CD1c-positive myeloid dendritic cell (primary cell): ENCODE measurements around the gene CDK1.

Experiments used
- DNase-seq: peaks from one replicate; pipeline ENCODE4 v3.0.0-alpha.2; 2016; ENCODE audit errors: extremely low spot score

The CDK1 gene

GRCh38 chr10:60778214-60778970 is at the start of gene CDK1:
Gene CDK1 (plus strand): TSS chr10:60778478. CDS start chr10:60780166, 1,688 bp downstream.
- peak; percentile 98 for DNase-seq

DNA sequence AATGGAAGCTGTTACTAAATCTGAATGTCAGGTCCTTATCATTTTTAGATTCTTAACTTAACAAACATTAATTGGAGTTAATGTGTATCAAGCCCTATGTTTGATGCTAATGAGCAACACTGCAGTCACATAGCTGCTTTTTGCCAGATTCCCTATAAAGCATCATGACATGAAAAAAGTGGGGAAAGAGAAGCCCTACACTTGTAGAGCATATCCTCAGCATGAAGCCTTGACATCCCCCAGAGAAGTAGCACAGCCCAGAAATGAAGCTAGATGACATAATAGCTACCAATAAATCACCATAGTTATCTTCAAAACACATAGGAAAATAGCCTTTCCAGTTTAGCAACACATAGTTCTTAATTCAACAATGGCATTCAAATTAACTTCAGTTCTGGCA is 49.2 kb upstream of the CDK1 start:
- DNase-seq, result no peak

DNA sequence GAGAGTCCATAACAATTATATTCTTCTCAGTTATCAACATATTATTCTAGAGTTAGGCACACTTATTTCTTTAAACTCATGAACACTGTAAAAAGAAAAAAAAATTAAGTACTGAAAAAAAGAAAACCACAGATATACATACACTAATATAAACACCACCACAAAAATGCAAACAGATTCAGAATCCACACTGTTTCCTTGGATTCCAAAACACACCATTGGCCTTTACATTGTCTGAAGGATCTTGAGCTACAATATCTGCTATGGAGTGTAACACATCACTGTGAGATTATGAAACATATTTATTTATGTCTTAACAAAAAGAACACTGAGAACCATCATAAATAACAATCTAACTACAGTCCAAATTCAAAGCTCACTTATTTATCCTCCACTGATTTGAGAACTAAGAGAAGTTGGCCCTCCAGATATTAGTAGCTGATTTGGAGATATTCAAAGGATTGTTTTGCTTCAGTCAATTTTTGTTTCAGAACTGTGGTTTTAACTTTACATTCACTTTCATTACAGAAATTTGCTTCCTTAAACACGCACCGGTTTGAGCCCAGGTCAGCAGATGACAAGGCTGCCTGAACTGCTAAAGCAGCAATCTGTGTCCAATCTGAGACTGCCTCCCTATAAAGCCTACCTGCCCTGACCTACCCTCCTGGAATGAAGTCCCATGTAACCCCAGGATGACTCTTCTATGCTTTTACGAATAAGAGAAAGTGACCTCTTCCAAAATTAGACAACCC is 47.0 kb upstream of the CDK1 start:
- peak; percentile 13 for DNase-seq

- DNase-seq, result peak; percentile 24
Measured at GRCh38 chr10:60732198-60732806, 46.0 kb upstream of the CDK1 start.

DNA sequence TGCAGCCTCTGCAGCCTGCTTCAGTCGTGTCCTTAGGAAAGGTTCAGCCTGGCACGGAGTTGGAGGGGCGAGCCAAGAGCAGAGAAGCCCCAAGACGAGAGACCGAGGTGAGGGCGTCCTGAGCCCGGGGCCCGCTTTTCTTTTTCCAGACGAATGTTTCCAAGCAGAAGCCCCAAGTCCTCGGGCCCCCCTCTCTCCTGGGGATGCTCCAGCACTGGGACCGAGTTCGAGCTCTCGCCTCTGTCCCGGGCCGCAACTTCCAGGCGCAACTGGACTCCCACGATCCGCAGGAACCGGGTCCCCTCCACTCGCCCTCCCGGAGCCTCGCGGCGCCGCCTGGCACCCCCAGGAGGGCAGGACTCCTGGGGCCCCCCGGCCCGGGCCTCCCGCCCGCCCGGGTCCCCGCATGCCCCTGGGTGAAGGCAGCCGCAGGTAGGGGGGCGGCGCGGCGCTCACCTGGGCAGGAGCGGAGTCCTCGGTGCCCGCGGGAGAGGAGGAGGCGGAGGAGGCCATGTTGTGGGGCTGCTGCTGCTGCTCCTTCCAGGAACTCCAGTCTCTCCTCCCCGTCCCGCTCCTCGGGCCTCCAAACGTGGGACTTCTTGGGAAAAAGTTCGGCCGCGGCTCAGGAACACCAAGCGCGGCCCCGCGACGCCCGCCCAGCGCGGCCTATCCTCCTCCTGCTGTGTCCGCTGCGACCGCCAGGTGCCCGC is 45.3 kb upstream of the CDK1 start:
- no peak for DNase-seq

DNA sequence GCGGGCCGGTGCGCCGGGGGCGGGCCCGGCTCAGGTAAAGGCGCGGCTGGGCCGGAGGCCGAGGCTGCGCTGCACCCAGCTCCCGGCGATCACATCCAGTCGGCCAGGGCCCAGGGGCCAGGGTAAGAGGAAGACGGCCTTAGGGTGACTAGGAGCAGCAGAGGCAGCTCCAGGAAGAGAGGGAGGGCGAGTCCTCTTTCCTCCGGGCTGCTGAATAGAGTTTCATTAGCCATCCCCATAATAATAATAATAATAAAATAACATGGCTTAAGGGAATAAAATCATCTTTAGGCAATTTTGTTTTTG is 44.8 kb upstream of the CDK1 start:
- DNase-seq, result peak; percentile 26

- no peak for DNase-seq
Measured at GRCh38 chr10:60733826-60734225, 44.5 kb upstream of the CDK1 start.

DNA sequence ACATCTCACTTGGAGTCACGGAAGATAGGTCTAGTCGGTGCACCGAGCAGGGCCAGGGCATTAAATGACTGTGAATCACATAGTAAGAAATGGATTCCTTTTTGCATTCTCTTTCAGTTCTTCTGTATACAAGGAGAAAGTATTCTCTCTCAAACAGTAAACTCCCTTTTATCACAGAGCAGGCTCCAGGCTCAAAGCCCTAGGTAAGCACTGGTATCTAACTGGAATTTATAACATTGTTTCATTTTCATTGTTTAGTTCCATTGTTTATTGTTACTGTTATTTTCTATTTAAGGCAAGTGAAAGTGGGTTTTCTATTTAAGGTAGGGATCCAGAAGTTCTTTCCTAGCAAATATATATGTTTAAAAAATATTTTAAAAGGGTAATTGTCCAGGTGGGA is 44.1 kb upstream of the CDK1 start:
- DNase-seq, result no peak

DNA sequence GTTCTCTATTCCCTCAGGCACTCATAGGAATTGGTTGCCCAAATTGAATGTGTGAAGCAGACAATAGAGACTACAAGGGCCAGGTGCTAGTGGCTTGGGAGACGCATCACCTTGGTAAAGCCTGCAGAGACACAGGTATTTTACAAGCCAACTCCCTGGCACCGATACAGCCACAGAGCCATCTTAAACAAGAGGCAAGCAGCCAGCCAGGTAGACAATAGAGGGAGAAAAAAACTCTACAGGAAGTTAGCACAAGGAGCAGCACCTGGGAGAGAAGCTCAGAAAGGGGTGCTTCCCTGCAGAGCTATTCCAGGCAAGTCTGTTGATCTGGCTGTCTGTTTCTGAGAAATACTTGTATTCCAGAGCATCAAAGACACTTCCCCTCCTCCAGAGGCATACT is 43.0 kb upstream of the CDK1 start:
- DNase-seq, result no peak

GRCh38 chr10:60737242-60737641 is 41.0 kb upstream of the CDK1 start:
- DNase-seq, result no peak

DNA sequence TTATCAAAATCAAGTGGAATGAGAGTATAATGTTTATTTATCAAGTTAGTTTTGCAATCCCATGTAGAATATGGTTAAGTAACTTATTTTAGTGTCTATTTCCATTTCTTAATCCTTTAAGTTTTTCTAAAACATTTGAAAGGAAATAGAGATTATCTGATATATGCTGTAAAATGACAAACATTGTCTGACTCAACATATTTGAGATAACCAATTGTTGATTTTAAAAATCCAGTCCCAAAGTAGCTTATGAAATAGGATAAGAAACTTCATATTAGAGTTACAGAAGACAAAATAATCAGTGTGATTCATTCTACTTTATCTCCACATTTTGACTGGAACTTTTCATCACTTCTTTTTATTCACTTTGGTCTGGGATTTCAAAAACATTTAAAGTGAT is 38.7 kb upstream of the CDK1 start:
- DNase-seq, result no peak

- no peak for DNase-seq
Measured at GRCh38 chr10:60742512-60742911, 35.8 kb upstream of the CDK1 start.

DNA sequence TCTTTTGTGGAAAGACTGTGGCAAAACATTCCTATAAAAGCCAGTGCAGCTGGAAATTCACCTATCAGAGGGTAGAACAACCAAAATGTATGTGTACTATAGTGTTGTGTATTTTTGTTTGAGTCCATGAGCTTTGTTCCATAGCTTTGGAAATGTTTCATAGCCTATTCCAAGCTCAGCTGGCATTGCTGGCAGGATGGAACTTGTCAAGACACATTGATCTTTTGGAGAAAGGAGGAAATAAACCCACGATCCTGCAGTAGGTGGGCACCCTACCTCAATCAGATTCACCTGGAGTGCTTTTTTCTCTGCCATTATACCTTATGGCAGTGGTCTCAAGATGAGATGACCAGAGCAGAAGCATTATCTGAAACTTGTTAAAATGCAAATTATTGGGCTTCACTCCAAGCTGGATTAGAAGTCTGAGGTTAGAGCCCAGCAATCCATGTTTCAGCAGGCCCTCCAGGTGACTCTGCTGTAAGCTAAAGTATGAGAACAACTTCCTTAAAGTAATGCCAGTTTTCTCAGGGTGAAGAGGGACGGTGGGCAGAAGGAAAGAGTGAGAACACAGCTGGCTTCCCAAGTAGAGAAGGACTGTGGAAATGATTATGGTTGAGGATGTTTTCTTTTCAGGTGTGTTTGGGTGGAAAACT is 30.3 kb upstream of the CDK1 start:
- no peak for DNase-seq

DNA sequence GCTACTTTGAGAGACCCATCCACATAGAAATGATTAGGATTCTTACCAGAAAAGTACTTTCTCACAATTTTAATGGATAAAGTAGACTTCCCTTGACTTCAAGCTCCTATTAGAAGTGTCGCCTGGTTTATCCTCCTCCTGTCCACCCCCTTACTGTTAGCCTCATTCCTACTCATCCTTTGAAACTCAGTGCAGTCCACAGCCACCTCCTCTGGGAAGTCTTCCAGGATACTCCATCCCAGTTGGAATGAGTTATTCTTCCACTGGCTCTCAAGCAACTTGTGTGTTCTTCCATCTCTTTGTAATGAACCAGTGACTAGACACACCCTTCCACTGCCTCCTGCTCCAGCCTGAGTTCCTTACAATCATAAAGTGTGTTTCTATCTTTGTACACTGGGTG is 25.1 kb upstream of the CDK1 start:
- no peak for DNase-seq

DNA sequence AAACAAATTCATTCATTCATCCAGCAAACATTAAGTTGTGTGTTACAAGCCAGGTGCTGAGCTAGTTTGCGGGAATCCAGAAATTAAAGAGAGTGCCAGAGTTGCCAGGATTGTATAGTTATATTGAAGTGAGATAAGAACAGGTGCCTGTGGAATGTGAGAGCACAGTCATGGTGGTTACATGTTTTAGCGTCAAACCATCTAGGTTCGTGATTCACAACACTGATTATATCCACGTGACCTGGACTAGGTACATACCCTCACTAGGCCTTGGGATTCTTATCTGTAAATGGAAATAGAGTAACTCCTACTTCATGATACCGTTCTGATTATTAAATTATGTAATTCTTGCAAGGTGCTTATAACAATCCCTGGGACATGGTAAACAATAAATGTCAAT is 24.5 kb upstream of the CDK1 start:
- DNase-seq, result no peak

- no peak for DNase-seq
Measured at GRCh38 chr10:60757420-60757895, 20.8 kb upstream of the CDK1 start.

DNA sequence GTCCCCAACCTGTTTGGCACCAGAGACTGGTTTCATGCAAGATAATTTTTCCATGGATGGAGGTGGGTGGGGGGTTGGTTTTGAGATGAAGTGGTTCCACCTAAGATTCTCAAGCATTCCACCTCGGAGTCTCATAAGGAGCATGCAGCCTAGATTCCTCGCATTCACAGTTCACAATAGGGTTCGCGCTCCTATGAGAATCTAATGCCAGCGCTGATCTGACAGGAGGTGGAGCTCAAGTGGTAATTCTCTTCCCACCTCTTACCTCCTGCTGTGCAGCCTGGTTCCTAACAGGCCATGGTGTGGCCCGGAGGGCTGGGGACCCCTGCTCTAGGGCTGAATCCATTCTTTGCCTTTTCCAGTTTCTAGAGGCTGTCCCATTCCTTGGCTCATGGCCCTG is 19.1 kb upstream of the CDK1 start:
- no peak for DNase-seq

DNA sequence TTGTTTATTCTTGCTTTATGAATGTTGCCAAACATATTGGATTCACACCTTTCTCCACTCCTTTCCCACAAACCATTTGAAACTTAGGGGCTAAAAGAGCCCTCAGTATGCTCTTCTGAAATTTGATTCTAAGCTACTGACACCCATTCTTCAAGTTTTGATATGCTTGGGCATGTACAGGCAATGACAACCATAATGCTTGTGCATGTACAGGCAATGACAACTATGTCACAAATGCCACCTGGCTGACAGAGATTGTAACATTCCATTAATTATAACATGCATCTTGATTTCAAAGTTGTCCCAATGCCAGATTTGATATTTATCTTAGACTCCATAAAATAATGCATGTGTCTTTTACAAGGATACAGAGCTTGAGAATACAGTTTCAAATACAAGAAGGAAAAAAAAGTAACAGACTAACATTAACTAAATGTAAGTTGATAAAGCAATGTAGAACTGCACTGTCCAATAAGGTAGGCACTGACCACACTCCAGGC is 17.5 kb upstream of the CDK1 start:
- no peak for DNase-seq

- DNase-seq, result no peak
Measured at GRCh38 chr10:60762554-60762953, 15.7 kb upstream of the CDK1 start.

DNA sequence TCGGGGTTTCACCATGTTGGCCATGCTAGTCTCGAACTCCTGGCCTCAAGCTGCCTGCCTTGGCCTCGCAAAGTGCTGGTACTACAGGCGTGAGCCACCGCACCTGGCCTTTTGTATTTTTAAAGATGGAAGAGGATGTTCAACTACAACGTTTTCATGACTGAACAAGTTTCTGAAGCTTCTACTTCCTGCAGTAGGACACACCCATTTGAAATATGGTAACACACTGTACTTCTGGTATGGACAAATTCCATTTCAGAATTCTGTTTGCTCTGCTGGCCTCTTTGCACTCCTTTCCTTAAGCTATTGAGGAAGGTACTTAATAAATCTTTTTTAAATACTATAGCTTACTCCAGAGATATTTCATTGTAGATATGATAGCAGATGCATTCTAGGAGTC is 10.9 kb upstream of the CDK1 start:
- no peak for DNase-seq

- no peak for DNase-seq
Measured at GRCh38 chr10:60769406-60769805, 8.9 kb upstream of the CDK1 start.
